GM12801 (cell line): Measurements from ENCODE around the gene SPRR5.

Source experiments
- CTCF ChIP-seq: IDR thresholded peaks from one replicate; pipeline ENCODE4 v1.5.1; 2011; ENCODE audit warnings: control low read depth; ENCODE audit not compliant: insufficient read length; ENCODE audit errors: extremely low read depth

Gene SPRR5

GRCh38 chr1:152926091-152926490 is 20.9 kb upstream of the SPRR5 start:
- TF ChIP-seq CTCF = no peak

GRCh38 chr1:152928671-152929070 is 18.3 kb upstream of the SPRR5 start:
- TF ChIP-seq CTCF = no peak

GRCh38 chr1:152932170-152932811 is 14.7 kb upstream of the SPRR5 start:
- TF ChIP-seq CTCF = no peak

GRCh38 chr1:152933196-152933595 is 13.8 kb upstream of the SPRR5 start:
- TF ChIP-seq CTCF = no peak

GRCh38 chr1:152940614-152941013 is 6.4 kb upstream of the SPRR5 start:
- TF ChIP-seq CTCF = no peak

- TF ChIP-seq CTCF = no peak
These were observed 5.8 kb upstream of the SPRR5 start for GRCh38 chr1:152941037-152941711.

- no peak for TF ChIP-seq CTCF
These were observed 4.8 kb upstream of the SPRR5 start for GRCh38 chr1:152942161-152942560.
